ENCODE data around the gene FAM13C. TPM values are rescaled to one million over a fixed set of nuclear protein-coding genes. Genes with fewer than 3 reads are reported as not detected.
A peak's percentile ranks its signal among the peaks of the same experiment; 100 is the strongest.

Gene FAM13C
- total and polyA plus RNA-seq, 7 donors: 1.0 to 31.7 (median 13.1) TPM

- ATAC-seq (no peak), DNase-seq (no peak)
- TF ChIP-seq CTCF (IDR thresholded peaks at IDR 0.05): no peak
- Histone ChIP-seq H3K36me3 (ENCODE audit: insufficient read depth in 1 of 2, low read depth in 1 of 2) (no peaks in the 10 kb centered on the region), H3K9me3 (peaks cover 3% of the 10 kb centered on the region), H3K4me3 (no peak overlapping the region), H3K27me3 (ENCODE audit: insufficient read depth in 3 of 3, low read length in 2 of 3) (no peaks in the 10 kb centered on the region), H3K4me1 (peaks cover 4% of the 10 kb centered on the region), H3K27ac (no peak overlapping the region)
- intact Hi-C loops (cut with DNase I): no loop called here
These were observed 33.6 kb upstream of the FAM13C start for GRCh38 chr10:59395984-59396383.

- intact Hi-C loops (cut with DNase I): no loop called here
- TF ChIP-seq CTCF (IDR thresholded peaks at IDR 0.05): no peak
- no peak overlapping the region for H3K27ac ChIP-seq
- peaks cover 3% of the 10 kb centered on the region for H3K9me3 ChIP-seq
- no peaks in the 10 kb centered on the region for H3K27me3 ChIP-seq (ENCODE audit: insufficient read depth in 3 of 3, low read length in 2 of 3)
- ATAC-seq: no peak
- H3K4me1 ChIP-seq: peaks cover 13% of the 10 kb centered on the region
- no peaks in the 10 kb centered on the region for H3K36me3 ChIP-seq (ENCODE audit: insufficient read depth in 1 of 2, low read depth in 1 of 2)
- DNase-seq: no peak
- H3K4me3 ChIP-seq: no peak overlapping the region
- WGBS, 3 donors: 81 to 86% (median 82%) methylated on average over 1 of the region's 1 CpG
These were observed 31.0 kb upstream of the FAM13C start for GRCh38 chr10:59393349-59393748.

- H3K27me3 ChIP-seq (ENCODE audit: insufficient read depth in 3 of 3, low read length in 2 of 3): no peaks in the 10 kb centered on the region
- no peak for DNase-seq
- H3K9me3 ChIP-seq: no peaks in the 10 kb centered on the region
- H3K4me3 ChIP-seq: no peak overlapping the region
- H3K4me1 ChIP-seq: peaks cover 27% of the 10 kb centered on the region
- TF ChIP-seq CTCF (IDR thresholded peaks at IDR 0.05): no peak
- H3K36me3 ChIP-seq (ENCODE audit: insufficient read depth in 1 of 2, low read depth in 1 of 2): no peaks in the 10 kb centered on the region
- H3K27ac ChIP-seq: peak overlapping the region; percentile 53
- ATAC-seq: peak in 3 of 4 donors; percentile 46 to 84 (median 53)
- intact Hi-C loops (cut with DNase I): no loop called here
- 23 to 45% (median 35%) methylated on average over 2 of the region's 2 CpGs for WGBS, 3 donors
These were observed 28.7 kb upstream of the FAM13C start for GRCh38 chr10:59391060-59391459.

GRCh38 chr10:59388671-59388976 lies 26.3 kb upstream of the FAM13C start:
- no peak for ATAC-seq
- intact Hi-C loops (cut with DNase I): no loop called here
- no peak overlapping the region for H3K4me3 ChIP-seq
- no peaks in the 10 kb centered on the region for H3K9me3 ChIP-seq
- no peaks in the 10 kb centered on the region for H3K27me3 ChIP-seq (ENCODE audit: insufficient read depth in 3 of 3, low read length in 2 of 3)
- peak overlapping the region; percentile 56 for H3K27ac ChIP-seq
- H3K36me3 ChIP-seq (ENCODE audit: insufficient read depth in 1 of 2, low read depth in 1 of 2): no peaks in the 10 kb centered on the region
- peaks cover 27% of the 10 kb centered on the region for H3K4me1 ChIP-seq
- no peak for TF ChIP-seq CTCF (IDR thresholded peaks at IDR 0.05)
- WGBS, 3 donors: 94 to 98% (median 97%) methylated on average over 1 of the region's 1 CpG
- no peak for DNase-seq

GRCh38 chr10:59387951-59388670 lies 25.8 kb upstream of the FAM13C start:
- no peak overlapping the region for H3K4me3 ChIP-seq
- intact Hi-C loops (cut with DNase I): no loop called here
- no peak for TF ChIP-seq CTCF (IDR thresholded peaks at IDR 0.05)
- H3K9me3 ChIP-seq: no peaks in the 10 kb centered on the region
- H3K27ac ChIP-seq: peak overlapping the region; percentile 56
- peak; percentile 35 to 66 (median 54) for ATAC-seq
- no peaks in the 10 kb centered on the region for H3K27me3 ChIP-seq (ENCODE audit: insufficient read depth in 3 of 3, low read length in 2 of 3)
- H3K4me1 ChIP-seq: peaks cover 27% of the 10 kb centered on the region
- no peak for DNase-seq
- H3K36me3 ChIP-seq (ENCODE audit: insufficient read depth in 1 of 2, low read depth in 1 of 2): no peaks in the 10 kb centered on the region
- 47 to 67% (median 50%) methylated on average over 3 of the region's 3 CpGs for WGBS, 3 donors
